Activated CD8-positive, alpha-beta memory T cell treated with anti-CD3 and anti-CD28 coated beads for 1 hour (primary cell): ENCODE measurements around the gene RAD51B.

ENCODE experiments used
- DNase-seq, 2 donors: peaks; one replicate each; pipeline ENCODE4 v3.0.0-alpha.2; 2020; ENCODE audit warnings: low read depth in 1 of 2; ENCODE audit errors: extremely low read depth in 1 of 2

Gene RAD51B

DNA sequence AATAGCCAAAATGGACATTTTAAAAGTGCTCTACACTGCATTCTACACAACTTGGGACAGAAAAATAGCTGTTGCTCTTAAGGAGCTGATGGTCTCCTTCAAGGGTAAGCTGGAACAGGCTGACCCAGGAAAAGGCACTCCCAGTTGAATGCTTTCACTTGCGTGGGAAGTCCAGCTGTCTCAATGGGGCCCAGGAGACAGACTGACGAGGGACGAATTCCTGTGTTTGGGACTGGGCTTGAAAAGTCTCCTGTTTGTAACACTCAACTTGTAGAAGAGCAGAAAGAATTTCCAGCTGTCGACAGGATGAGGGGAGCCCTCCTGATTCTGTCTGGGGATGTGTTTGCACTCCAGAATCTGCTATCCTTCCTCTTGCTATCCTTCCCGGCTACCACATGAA is 792.5 kb downstream of the RAD51B start:
- no peak for DNase-seq

DNA sequence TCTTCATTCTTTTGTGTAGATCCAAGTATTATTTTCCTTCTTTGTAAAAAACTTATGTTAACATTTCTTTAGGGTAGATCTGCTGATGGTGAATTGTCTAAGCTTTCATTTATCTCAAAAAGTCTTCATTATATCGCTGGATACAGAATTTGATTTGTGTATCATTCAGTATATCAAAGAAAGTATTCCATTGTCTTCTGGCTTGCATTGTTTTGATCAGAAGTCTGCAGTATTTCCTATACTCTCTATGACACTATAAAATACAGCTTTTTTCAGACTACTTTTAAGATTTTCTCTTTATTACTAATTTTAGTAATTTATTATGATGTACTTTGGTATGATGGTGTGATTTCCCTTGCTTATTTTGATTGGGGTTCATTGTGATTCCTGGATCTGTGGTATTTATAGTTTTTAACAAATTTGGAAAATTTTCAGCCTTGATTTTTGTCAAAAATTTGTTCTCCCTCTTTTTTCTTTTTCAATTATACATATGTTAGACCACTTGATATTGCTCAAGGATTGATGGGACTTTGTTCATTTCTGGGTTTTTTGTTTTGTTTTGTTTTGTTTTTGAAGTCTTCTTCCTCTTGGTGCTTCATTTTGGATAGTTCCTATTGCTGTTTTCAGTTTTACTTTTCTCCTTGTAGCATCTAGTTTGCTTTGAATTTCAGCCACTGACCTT is 796.8 kb downstream of the RAD51B start:
- no peak for DNase-seq

DNA sequence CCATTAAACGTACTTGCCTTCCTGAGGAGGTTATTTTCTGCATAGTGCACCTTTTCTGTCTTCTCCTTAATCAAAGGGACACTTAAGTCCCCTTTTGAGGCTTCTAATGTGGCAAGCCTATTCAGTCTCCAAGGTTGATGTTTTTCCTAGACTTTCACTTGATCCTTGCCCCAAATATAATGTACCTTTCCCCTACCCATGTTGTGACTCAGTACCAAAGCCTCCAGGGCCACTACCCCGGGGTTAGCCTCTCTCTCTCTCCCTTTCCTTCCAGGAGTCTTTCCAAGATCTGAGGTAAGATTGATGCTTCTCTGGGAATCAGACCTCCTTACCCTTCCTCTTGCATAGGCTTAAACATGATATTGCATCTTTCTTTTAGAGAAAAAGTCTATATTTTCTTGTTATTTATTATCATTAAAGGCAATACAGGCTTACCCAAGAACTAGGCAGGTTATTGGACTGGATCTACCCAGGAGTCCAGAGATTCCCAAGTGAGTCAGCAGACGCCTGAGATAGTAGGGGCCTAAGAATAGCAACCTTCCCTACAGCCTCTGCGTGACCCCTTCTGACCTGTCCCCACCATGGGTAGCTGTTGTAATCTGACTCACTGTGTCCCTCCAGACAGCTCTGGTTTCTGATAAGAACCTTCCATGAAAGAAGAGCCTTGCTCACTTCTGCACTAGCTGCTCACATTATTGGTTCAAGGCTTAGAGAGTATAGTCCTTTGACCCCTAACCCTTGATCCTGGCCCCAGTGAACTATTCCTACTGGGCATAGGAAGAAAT is 800.4 kb downstream of the RAD51B start:
- DNase-seq = no peak

DNA sequence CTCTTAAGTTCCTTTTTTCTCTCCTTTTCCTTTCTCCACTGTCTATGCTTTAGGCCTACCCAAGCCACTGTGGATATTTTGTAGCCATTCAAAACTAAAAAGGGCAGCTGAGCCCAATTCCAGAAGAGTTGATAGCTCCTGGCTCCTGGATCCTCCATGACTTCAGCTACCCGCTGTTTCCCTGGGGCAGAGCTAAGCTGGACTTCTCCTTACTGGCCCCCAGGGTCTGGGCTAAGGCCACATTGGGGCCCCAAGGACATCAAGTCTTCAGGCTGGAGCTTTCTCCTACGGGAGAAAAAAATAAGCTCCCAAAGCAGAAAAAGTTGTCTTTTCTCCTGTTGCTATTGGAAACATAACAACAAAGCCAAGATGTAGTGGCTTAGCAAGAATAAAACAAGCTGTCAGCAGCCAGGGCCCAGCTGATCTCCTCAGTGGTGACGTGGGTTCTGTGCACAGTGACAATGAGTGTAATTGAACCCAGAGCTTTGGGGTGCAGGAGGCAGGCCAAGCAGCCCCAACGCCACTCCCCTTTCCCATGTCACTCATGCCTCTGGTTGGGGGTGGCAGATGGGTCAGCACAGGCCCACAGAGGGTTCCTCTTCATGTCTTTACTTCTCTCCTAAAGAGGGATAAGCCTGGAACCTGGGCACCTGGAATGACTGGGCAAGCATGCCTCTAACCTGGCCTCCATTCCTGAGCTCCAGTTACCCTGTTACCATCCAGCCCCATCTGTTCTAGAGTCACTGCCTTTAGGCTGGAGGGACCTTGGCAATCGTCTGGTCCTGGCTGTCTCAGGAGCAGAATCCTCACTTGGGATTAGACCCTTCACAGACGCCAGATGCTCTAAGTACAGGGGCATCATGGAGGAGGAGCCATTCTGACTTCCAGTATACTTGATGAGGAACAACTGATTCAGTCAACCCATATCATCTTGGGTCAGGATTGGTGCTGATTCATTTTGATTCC is 802.1 kb downstream of the RAD51B start:
- no peak for DNase-seq

DNA sequence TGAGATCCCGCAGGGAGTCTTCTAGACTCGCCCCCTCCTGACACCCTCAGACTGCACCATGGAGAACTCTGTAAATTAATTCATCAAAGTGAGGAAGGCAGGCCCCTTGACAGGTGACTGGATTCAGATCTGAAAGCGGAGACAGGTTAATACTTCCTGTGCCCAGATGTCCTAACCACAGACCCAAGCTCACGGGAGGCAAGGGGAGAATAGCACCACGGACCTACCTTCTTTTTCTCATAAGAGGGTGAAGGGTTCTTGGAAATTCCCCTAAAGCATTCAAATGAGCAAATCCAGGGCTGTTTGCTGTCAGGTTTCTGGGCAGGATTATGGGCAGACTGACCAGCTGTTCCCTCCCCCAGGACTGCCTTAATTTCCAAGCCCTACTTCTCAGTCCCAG is 803.3 kb downstream of the RAD51B start:
- no peak for DNase-seq

DNA sequence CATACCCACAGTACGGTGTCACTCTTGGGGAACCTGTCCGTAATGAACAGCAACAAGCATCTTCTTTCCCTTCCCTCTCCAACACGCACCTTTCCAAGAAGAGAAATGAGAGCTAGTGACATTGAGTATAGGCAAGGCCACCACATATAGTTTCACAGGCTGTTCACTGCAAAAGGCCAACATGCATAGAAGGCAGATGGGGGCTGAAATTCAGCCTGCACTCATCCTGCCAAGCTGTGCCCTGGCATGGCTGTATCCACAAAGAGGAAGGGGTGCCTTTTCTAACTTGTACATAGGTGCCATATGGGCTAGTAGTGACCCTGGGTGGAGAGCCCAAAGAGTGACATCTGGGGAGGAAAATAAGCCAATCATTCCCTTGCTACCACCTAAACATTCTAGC is 803.7 kb downstream of the RAD51B start:
- DNase-seq = no peak

DNA sequence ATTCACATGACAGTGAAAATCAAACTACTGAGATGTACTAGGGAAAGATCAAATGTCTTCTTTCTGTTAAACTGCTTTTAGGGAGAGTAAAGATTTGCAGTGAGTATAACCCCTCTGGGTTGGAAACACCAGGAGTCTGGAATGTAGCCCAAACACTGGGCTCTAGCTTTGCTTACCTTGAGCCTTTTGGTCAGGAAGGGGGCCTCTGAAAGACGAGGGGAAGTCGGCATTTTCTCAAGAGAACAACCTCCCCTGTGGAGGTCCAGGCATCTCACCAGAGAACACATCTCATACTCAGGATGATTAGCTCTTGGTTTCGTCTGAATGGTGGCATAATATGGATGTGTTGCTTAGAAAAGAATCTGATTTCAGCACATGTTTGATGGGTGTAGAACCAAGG is 804.2 kb downstream of the RAD51B start:
- no peak for DNase-seq

DNA sequence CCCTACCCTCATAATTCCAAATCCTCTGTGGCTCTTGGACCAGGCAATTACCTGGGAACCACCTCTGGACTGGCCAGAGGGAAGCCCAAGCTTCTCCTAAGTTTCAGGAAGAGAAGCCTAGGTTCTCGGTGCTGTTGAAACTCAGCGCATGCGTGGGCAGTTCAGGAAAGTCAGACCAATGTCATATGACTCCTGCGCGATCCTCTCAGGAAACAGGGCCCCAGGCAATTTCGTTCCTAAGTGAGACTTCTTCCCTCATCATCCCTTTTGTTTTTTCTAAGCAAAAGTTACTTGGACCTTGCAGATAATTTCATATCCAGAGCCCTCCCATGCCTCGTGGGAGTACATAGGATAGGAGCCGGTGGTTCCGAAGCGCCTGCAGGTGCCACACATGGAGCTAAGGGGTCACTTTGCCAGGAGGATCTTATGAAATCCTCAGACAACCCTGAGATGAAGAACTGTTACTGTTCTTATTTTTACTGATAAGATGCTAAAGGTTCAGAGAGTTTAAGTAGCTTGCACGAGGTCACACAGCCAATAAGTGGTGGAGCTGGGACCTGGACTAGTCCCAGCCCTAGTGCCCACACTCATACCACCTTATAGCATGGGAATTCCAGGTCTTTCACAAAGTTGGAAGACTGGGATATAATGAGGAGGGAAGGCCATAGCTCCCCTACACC is 805.1 kb downstream of the RAD51B start:
- no peak for DNase-seq

DNA sequence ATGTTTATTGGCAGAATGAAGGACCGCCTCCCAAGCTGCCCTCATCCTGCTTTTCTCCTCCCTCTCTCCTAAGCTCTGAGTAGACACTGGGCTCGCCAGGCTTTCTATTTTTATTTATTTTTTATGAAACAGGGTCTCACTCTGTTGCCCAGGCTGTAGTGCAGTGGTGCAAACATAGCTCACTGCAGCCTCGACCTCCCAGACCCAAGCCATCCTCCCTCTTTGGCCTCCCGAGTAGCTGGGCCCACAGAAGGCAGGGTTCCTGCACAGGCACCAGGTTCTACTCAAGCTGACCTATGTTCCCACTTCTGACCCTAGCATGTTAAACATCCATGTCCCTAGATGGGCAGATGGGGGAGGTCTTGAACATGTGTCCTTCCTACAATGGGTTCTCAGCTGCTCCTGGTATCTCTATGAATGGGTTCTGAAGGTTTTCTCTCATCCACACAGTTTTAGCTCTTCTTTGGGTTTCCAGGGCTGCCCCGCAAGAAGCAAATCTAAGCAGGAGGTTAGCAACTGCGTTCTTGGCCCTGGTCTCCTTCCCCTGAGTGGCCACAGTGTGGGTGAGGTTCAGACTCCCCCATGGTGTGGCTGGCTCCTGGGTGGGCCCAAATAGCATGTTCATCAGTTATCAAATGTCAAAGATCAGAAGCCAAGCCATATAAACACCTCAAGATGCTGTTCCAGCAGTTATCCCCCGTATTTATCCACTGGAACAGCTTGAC is 805.9 kb downstream of the RAD51B start:
- no peak for DNase-seq

DNA sequence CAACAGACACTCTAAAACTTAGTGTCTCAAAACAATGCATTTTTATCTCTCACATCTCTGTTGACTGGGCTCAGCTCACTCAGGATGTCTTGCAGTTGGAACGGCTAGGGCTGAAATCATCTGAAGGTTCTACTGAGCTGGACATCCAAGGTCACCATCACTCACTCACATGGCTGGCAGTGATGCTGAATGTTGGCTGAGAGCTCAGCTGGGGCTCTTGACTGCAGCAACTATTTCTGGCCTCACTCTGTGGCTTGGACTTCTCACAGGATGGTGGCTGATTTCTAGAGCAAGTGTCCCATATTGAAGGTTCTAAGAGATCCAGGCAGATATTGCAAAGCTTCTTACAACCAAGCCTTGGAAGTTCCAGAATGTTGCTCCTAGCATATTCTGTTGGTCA is 806.8 kb downstream of the RAD51B start:
- no peak for DNase-seq

DNA sequence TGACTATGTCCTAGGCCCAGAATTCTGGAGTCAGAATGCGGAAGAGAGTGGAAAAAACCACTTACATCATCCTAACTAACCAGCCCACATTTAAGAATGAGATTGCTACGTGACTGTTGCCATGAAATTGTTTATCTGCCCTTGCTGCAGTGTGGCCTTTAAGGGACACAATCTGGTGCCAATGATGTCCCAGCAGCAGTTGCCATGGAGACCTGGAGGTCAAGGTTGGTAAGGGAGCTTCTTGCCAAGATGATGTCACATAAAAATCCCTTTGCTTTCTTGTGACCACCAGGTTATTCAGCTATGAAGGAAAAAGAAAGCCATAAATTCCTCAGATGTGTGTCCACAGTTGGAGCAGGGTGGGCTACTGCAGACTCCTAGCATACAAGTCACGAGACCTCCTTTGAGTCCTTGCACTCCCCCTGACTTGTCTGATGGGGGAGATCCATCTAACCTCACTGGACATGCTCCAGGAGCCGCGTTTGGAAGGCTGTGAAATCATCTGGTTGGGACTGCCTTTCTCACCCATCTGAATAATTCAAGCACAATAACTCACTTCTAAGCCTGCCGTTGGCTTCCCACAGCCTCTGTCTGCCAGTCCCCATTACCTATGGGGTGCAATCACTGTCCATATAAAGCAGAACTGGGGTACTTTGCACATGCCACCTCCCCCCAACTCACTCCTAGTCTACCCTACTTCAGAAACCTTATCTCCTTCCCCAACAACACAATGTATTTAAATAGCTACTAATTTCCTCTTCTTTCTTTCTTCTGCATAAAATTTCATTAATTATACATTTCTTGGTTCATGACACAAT is 807.7 kb downstream of the RAD51B start:
- DNase-seq = no peak

DNA sequence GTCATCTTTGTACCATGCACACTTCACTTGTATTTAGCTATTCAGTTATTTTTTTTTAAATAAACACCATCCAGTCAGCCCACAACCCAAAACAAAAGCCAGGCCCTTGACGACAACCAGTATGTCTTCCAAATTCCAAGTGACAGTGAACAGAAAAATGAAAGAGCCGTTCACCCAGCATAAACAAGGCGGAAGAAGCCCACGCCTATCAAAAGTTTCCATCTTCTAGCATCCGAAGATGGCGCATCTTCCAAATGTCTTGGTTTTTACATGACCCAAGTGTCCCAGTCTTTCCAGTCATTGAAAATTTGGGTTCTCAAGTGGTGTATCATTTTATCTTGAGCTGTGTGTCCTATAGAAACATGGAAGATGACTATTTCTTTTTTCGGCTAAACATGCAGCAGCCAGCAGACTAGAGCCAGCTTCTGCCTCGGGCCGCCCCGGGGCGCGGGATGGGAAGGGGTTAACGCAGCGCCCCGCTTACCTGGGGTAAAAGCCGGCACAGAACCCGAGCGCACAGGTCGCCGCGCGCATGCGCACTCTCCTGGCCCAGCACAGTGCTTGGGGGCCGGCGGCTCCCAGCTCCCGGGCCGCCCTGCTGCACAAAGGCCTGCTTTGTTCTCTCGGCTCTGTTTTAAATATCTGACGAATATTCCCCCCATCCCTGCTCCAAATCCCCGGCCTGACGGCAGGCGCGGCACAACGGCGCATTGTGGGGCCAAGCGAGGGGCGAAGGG is 808.5 kb downstream of the RAD51B start:
- peak; percentile 24 to 54 for DNase-seq

DNA sequence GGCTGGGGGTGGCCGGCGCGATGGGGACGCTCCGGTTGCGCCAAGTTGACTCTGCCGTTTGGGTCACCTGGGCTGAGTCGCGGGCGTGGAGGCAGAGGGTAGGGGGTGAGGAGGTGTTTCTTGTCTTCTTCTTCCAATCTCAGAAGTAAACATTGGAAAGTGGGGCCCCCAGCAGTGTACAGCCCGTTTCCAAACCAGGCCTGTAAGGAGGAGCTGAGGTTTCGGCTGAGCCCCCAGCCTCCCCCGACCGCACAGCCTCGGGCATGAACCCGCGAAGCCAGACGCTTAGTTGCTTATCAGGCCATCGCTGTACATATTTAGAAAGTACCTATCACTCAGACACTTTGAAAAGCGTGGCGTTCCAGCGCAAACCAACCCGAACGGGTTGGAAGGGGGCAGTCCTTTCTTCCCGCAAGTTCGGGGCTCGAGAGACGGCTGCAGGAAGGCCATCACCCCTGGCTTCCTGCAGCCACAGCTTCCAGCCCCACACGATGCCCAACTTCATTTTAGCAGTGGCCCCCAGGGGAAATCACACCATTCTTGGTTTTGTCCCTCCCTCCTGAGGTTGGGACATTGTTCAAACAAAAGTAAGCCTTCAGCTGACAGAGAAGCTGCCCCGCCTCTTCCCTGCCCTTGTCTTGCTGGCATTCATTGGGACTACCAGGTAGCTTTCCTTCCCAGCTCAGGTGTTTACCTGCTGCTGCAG is 809.2 kb downstream of the RAD51B start:
- peak in 1 of 2 donors; percentile 4 for DNase-seq

DNA sequence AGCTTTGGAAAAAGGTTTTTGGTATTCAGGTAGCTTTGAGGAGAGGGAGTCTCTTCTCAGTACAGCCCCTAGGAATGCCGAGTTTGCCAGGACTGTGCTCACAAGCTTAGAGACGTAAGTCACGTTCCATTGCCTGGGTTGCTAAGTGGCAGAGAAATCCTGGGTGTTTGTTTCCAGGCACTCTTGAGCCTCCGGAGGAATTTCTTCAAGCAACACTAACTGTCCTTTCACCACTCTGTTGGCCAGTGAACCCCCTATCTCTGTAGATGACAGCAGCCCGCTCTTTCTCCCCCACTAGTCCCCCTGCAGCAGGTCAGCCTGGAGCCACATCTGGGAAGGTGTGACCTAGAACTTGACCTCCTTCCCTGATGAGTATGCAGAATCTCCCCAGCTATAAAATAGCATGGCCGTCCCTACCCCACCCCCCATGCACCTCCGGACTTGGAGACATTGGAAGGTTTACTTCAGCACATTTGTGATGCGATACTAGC is 810.5 kb downstream of the RAD51B start:
- DNase-seq = no peak

DNA sequence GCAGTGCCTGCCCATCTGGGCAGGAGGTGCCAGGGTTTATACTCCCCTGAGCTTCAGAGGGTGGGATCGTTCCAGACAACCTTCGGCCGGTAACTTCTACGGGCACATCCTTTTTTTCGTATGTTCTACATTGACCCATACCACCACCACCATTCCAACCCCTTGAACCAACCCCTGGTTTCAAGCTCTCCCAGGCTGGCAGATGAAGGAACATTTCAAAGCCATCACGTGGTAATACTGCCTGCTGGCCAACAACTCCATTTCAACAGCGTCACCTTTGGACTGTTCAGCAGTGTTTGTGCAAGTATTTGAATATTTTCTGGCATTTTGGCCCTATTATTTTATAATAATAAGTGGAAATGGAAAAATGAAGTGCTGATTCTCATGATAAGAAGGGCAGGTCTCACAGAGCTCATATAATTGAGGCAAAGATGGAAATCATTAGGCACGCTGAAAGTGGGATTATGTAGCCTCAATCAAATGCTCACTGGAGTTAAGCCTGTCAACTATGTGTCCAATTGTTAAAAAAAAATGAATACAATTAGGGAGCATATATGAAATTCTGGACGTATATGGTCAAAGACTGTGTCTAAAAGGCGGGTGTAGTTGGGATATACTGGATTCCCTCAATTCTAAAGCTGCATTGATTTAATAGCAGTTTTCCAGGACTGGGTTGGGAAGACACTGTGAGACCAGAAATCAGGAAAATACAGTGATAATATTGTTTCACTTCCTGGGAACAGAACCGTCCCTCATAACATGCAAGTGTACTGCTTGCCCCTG is 811.2 kb downstream of the RAD51B start:
- no peak for DNase-seq

DNA sequence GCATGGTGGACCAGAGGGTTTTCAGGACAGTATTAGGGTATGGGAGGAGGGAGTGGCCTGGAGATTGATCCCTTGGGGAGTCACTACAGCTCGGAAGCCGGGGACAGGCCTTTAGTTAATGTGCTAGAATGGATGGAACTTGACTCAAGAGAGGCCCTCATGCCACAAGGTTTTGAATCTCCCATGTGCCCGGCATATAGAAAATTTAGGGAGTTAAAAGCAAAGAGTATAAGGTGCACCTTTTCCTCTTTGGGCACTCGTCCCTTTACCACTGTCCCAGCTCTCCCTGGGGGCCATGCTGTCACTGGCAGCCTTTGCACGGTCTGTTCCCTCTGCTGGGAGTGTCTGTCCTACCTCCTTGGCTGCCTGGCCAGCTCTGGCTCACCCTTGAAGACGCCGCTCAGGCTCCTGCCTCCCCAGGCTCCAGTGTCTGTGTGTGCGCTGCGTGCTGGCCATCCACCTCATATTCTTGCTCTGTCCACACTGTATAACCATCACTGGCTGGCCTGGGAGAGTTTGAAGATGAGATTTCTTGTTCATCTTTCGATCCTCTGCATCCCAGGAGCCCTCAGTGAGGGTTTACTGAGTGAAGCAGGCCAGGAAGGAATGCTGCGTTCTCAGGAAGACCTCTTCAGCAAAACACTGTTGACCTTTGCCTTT is 811.9 kb downstream of the RAD51B start:
- DNase-seq = no peak
